GM18868 (cell line): Measurements from ENCODE around the gene LRP1B.

Source experiments
- ATAC-seq: cut with Tn5 transposase; IDR thresholded peaks from one replicate; pipeline ENCODE4 v1.9.1; 2021; ENCODE audit warnings: mild to moderate bottlenecking, moderate library complexity; ENCODE audit not compliant: unreplicated experiment

The LRP1B gene

DNA sequence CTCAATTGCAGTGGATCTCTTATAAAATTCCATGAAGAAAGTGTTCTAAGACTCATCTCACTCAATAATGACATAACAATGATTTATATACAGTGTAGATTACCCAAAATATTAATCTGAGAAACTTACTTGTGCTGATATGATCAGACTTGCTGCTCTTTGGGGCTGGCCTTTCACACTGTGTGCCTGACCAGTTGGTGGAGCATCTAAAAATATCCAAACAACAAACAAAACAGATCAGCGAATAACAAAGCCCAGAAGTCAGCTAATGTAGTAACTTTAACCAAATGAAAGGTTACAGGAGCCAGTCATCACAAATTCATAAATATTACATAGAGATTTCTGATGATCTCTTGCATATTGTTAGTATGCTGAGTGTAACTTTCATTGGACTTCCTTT is 1883.9 kb downstream of the LRP1B start:
- ATAC-seq, result no peak

- ATAC-seq, result no peak
Observed at GRCh38 chr2:140246058-140246457, 1884.8 kb downstream of the LRP1B start.

DNA sequence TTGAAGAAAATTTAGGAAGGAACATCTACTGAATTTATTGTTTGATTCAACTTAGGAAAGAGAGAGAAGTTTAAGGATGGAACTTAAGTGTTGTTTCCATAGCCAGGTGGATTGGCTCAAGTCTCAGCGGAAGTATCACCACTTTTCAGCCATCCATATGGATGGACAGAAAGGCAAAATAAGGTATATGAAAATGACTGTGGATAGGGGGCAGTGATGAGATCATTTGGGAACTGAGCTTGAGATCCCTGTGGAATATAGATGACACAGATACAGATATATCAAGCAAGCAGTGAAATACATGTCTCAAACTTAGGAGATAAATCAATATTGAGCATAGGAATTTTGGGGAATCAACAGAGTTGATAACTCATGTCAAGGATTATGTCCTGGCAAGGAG is 1887.9 kb downstream of the LRP1B start:
- no peak for ATAC-seq

DNA sequence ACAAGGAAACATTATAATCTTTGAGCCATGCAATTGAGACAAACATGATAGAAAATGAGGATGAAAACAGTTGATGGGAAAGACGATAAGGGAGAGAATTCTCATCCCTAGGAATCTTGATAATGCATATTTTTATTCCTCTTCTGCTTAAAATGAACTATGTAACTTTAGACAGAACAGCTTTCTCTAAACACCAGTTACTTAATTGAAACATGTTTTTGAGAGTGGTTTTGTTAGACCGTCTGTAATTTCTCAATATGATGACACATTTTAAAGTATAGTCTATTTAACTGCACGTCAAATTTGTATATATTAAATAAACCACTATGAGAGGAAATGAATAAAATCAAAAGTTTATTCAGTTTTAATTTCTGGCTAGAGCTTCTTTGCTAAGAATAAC is 1896.7 kb downstream of the LRP1B start:
- ATAC-seq, result no peak

DNA sequence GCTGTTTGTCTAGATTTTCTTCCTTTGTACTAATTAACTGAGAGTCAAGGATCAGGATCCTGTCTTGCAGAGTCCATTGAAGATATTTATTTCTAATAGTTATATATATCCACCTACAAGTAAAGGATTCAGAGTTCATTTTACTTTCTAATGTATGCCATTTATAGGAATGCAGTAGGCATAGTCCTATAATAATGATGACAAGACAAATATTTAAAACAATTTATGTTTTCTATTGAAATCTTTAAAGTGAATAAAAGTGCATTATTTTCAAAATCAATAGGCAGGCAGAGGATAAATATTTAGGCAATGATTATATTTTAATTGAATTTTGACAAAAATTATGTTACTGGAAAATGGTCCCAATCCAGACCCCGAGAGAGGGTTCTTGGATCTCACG is 1919.9 kb downstream of the LRP1B start:
- no peak for ATAC-seq

DNA sequence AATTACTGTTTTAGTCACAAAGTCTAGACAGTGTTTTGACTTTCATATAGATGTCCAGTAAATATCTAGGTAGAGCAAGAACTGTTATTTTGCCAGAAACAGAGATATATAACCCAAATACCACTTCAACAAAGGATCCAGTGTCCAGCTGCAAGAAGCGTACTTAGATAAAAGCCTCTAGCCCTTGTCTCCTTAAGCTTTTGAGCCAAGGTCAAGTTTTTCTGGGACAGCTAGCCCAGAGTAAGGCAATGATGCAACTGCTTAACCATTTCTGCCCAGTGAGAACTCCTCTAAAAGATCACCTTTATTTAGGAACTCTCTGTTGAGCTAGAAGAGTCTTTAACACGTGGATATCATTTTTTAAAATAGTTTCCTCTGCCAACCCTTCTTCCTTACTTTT is 1925.7 kb downstream of the LRP1B start:
- ATAC-seq, result no peak

DNA sequence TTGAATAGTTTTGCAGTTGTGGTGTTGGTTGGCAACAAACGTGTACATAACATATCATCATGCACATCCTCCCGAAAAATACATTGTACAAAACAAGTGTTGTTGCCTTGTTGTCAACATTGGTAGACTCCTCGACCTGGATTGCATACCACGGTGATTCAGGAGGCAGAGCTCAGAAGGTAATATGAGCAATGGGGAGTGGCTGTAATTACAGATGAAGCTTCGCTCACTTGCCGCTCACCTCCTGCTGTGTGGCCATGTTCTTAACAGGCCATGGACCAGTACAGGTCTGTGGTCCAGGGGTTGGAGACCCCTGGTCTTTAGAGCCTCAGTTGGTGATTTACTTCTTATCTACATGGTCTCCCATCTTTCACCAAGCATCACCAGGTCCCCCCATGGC is 1927.5 kb downstream of the LRP1B start:
- ATAC-seq, result no peak

GRCh38 chr2:140201572-140201971 is 1929.2 kb downstream of the LRP1B start:
- no peak for ATAC-seq

GRCh38 chr2:140200764-140201163 is 1930.1 kb downstream of the LRP1B start:
- no peak for ATAC-seq

- ATAC-seq, result no peak
Observed at GRCh38 chr2:140200307-140200706, 1930.5 kb downstream of the LRP1B start.

DNA sequence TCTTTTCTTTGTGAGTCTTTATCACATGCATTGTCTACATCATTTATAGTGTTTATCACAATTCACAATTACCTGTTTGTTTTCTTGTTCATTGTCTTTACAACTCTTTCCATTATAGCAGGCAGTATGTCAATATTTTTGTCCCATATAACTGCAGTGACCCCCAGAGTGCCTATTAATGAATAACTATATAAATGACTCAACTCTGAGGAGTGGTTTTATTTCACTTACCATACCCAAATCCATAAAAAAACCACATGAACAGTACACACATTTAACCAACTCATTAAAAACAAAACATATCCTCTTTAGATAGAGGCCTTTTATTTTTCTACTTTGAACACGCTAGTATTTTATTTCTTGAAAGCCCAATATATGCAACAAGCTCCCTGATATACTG is 1931.5 kb downstream of the LRP1B start:
- ATAC-seq, result no peak

GRCh38 chr2:140187086-140187485 is 1943.7 kb downstream of the LRP1B start:
- no peak for ATAC-seq

DNA sequence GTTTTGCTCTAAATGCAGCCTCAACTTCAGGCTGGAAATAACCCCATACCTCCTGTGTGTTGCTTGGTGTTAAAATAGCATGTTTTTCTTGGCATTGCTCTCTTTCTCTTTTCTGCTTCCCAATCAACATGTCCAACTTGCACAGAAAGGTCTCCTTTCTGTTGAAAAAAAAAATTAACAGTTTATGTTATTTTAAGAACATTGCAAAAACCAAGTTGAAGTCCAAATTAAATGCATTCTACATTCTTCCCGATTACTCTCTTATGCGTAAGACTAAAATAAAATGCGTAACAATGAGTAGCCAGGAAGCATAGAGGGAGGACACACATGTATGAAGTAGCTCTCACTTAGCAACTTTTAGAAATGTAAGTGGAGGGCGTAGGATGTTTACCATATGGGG is 1944.5 kb downstream of the LRP1B start:
- no peak for ATAC-seq

GRCh38 chr2:140185076-140185475 is 1945.7 kb downstream of the LRP1B start:
- no peak for ATAC-seq

GRCh38 chr2:140183056-140183765 is 1947.6 kb downstream of the LRP1B start:
- no peak for ATAC-seq
